K562 (cell line): ENCODE results near the gene TTC16. TPM values are rescaled to one million over a fixed set of nuclear protein-coding genes. Genes with fewer than 3 reads are reported as not detected.

Experiments used
- CHD1 ChIP-seq: fragments of 200-600 bp; sonication (generic); IDR thresholded peaks from one replicate; pipeline ENCODE4 v1.6.1; 2012; ENCODE audit warnings: mild to moderate bottlenecking, moderate library complexity, low read length, inconsistent platforms
- CREB3L1 ChIP-seq: fragments of 450-650 bp; IDR thresholded peaks from 2 replicates; pipeline ENCODE4 v1.6.1; 2014; ENCODE audit warnings: low read depth, mild to moderate bottlenecking, moderate library complexity, borderline replicate concordance
- CUX1 ChIP-seq: fragments of 200-800 bp; sonication (Bioruptor generic); IDR thresholded peaks from 2 replicates; pipeline ENCODE4 v1.6.1; 2016; ENCODE audit warnings: missing genetic modification characterization, missing compliant biosample characterization
- GMEB1 ChIP-seq: fragments of 250-450 bp; sonication (Bioruptor Pico); IDR thresholded peaks from 2 replicates; pipeline ENCODE4 v1.4.0; 2020; ENCODE audit warnings: mild to moderate bottlenecking
- JUN ChIP-seq, 2 experiments: sonication (generic) in 1 of 2; formaldehyde crosslinking in 1 of 2; IDR thresholded peaks; 2 replicates each; pipeline versions ENCODE4 v1.6.1 to v1.8.0; 2012 to 2022; ENCODE audit warnings: borderline replicate concordance in 2 of 2, mild to moderate bottlenecking in 2 of 2, improper control_type of control experiment in 1 of 2, low read depth in 1 of 2, low read length in 1 of 2, missing genetic modification reagents in 1 of 2
- NR3C1 ChIP-seq: sonication (generic); formaldehyde crosslinking; IDR thresholded peaks from 2 replicates; pipeline ENCODE4 v1.8.1; 2022; ENCODE audit warnings: missing genetic modification reagents
- SMAD3 ChIP-seq: fragments of 450-650 bp; formaldehyde crosslinking; conservative IDR thresholded peaks from 2 replicates; pipeline ENCODE4 v1.4.0; 2020; ENCODE audit warnings: mild to moderate bottlenecking
- TEAD1 ChIP-seq, 2 experiments: fragments of 450-650 bp in 1 of 2; sonication (generic) in 1 of 2; formaldehyde crosslinking; IDR thresholded peaks; 2 replicates each; pipeline versions ENCODE4 v1.4.0 to v1.8.0; 2020 to 2022; ENCODE audit warnings: mild to moderate bottlenecking in 2 of 2, missing genetic modification reagents in 1 of 2
- ZNF764 ChIP-seq: fragments of 250-450 bp; sonication (Bioruptor Pico); IDR thresholded peaks from 2 replicates; pipeline ENCODE4 v1.4.0; 2020; ENCODE audit warnings: low read depth, mild to moderate bottlenecking, moderate library complexity
- ZNF77 ChIP-seq: fragments of 250-450 bp; sonication (Bioruptor Pico); IDR thresholded peaks from 2 replicates; pipeline ENCODE4 v1.5.0; 2020
- polyA plus RNA-seq, 8 experiments: library from polyadenylated mRNA; depleted of rRNA in 4 of 8; stranded (reverse) in 5 of 8; unstranded in 3 of 8; fragments of >200 nt; fragmentation: Nextera tagmentation in 2 of 8; fragmentation: Illumina TruSeq in 1 of 8; extraction: Ambion mirVana in 2 of 8; extraction: Trizol in 1 of 8; gene quantifications; 2 replicates each; pipeline versions ENCODE4 v1.2.1 to v1.2.3, GENCODE V29; 2011 to 2014; ENCODE audit warnings: inconsistent platforms in 1 of 8, missing spikeins in 1 of 8
- total RNA-seq, 7 experiments: library from RNA; depleted of rRNA in 6 of 7; stranded (reverse); fragments of >200 nt in 6 of 7; fragmentation: Illumina TruSeq in 2 of 7; extraction: Trizol in 2 of 7; gene quantifications; 2 replicates each; pipeline versions ENCODE4 v1.2.1 to v1.2.3, GENCODE V29; 2011 to 2021; ENCODE audit warnings: low replicate concordance in 1 of 7

TTC16 gene
- total and polyA plus RNA-seq, 9 of the 15 experiments (the other 6 are each of a cell fraction or from before 2014, with no cell fraction given): 0.11 TPM; not detected in 8

- peak; percentile 76; the same call in 1 of the 2 replicates for TF ChIP-seq CREB3L1
- TF ChIP-seq JUN (IDR thresholded peaks at IDR 0.05; ENCODE audit: borderline replicate concordance, low read depth, low read length): peak; percentile 27; the same call in 1 of the 2 replicates
- TF ChIP-seq JUN (CRISPR knock-in tag; IDR thresholded peaks at IDR 0.05; ENCODE audit: borderline replicate concordance): no peak
- TF ChIP-seq ZNF77 (CRISPR knock-in tag): no peak
- TF ChIP-seq CHD1: no peak
- 0 out of 2 replicates have a peak, but pooled peaks have one; percentile 39 for TF ChIP-seq ZNF764
- peak; percentile 86; the same call in 1 of the 2 replicates for TF ChIP-seq CUX1 (CRISPR knock-in tag)
- peak; percentile 50; the same call in 1 of the 2 replicates for TF ChIP-seq SMAD3 (CRISPR knock-in tag)
- TF ChIP-seq TEAD1 (CRISPR knock-in tag; IDR thresholded peaks at IDR 0.05): peak; percentile 71 to 72; a peak in 3 of 4 replicates
- TF ChIP-seq GMEB1: peak; percentile 52; the same call in 1 of the 2 replicates
- peak; percentile 79 for TF ChIP-seq NR3C1 (CRISPR knock-in tag)
- TF ChIP-seq, all 486 proteins: peak for 179
Measured at GRCh38 chr9:127698985-127699670, 16.8 kb upstream of the TTC16 start (continued).
